Transverse colon (tissue), 4 donors: Measurements from ENCODE around the gene DENND2D. TPM values are rescaled to one million over a fixed set of nuclear protein-coding genes. Genes with fewer than 3 reads are reported as not detected.

ENCODE experiments used
- DNase-seq: peaks from one replicate; pipeline ENCODE4 v3.0.0-alpha.2; 2019
- H3K27ac ChIP-seq, 4 donors: fragments of 200-600 bp; sonication (generic); 2 replicates each; pipeline ENCODE4 v1.5.1; 2016 to 2018; ENCODE audit warnings: inconsistent platforms in 4 of 4
- H3K27me3 ChIP-seq: fragments of 200-600 bp; sonication (generic); 2 replicates; pipeline ENCODE4 v1.5.1; 2017; ENCODE audit warnings: inconsistent platforms
- H3K36me3 ChIP-seq, 4 donors: fragments of 200-600 bp; sonication (generic); 2 replicates each; pipeline ENCODE4 v1.5.1; 2017 to 2019; ENCODE audit warnings: inconsistent platforms in 4 of 4
- H3K4me1 ChIP-seq, 4 donors: fragments of 200-600 bp; sonication (generic); 2 replicates each; pipeline ENCODE4 v1.5.1; 2017 to 2020; ENCODE audit warnings: inconsistent platforms in 4 of 4
- H3K4me3 ChIP-seq, 4 donors: fragments of 200-600 bp; sonication (generic); 1 replicate in 1 of 4; 2 replicates in 3 of 4; pipeline versions ENCODE4 v1.5.1 to v1.6.1; 2017 to 2019; ENCODE audit warnings: inconsistent platforms in 4 of 4
- H3K9me3 ChIP-seq, 2 donors: fragments of 200-600 bp; sonication (generic); 2 replicates each; pipeline ENCODE4 v1.5.1; 2017 to 2019; ENCODE audit warnings: inconsistent platforms in 2 of 2
- EP300 ChIP-seq: sonication (generic); formaldehyde crosslinking; IDR thresholded peaks from one replicate; pipeline ENCODE4 v1.6.1; 2017; ENCODE audit warnings: antibody characterized with exemption, low read depth
- POLR2A ChIP-seq: fragments of 450-650 bp; IDR thresholded peaks from one replicate; pipeline ENCODE4 v1.6.1; 2016; ENCODE audit warnings: antibody characterized with exemption, mild to moderate bottlenecking, moderate library complexity
- POLR2AphosphoS5 ChIP-seq, 3 donors: sonication (generic); formaldehyde crosslinking; IDR thresholded peaks; one replicate each; pipeline ENCODE4 v1.6.1; 2016; ENCODE audit warnings: antibody characterized with exemption in 3 of 3
- WGBS, 2 donors: methylation state at CpG; one replicate each; pipeline ENCODE4 v1.1.5; 2018; ENCODE audit warnings: low coverage in 1 of 2; 5-methylcytosine and 5-hydroxymethylcytosine counted together
- in situ Hi-C, 4 donors: fragments of 200-750 bp; cut with MboI; loops; one replicate each; pipeline versions ENCODE4 v1.15.0 to v1.15.1; 2017; ENCODE audit warnings: low sequenced_read_pairs in 3 of 4, low pct_ligation_motif_present in 1 of 4, low pct_unique_long_range_greater_than_20kb in 1 of 4
- intact Hi-C: fragments of 100-400 bp; cut with DNase I; formaldehyde crosslinking; loops from one replicate; pipeline ENCODE4 v1.15.1; 2023; ENCODE audit warnings: low total_unique reads
- total RNA-seq, 4 donors: library from RNA; depleted of rRNA; stranded (reverse); fragments of >200 nt; gene quantifications; one replicate each; pipeline ENCODE4 v1.1.0, GENCODE V29; 2016
- TF ChIP-seq, protein P1 (sequence below), 5 experiments: fragments of 200-600 bp in 3 of 5; fragments of 450-650 bp in 2 of 5; sonication (generic) in 3 of 5; IDR thresholded peaks; 1 replicate in 2 of 5; 2 replicates in 3 of 5; pipeline ENCODE4 v1.5.1; 2016 to 2017; ENCODE audit warnings: antibody characterized with exemption in 5 of 5, inconsistent platforms in 3 of 5, mild to moderate bottlenecking in 2 of 5, moderate library complexity in 1 of 5

The DENND2D gene
- total RNA-seq, 4 donors from 2014 or later: 43.4 to 61.0 (median 50.7) TPM

DNA sequence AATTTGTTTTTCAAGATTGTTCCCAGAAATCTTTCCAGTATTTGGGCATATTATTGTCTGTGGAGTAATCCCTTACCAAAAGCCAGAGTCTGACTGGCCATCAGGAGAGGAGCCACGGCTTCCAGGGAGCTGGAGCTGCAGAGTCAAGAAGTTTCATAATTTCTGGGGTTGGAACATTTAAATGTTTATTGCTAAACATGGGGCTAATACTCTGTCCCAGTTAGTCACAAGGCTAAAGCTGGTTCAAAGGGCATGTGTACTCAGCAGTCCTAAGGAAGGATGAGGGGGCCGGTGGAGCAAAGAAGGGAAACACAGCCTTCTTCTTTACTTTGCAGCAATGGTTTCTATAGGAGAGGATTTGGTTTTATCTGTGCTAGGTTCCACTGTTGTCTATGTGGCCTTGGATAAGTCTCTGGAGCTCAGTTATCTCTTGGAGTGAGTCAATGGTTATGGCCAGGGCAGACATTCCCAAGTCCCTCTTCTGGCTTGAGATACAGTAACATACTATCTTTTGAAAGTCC lies 9.5 kb downstream of the DENND2D start:
- Histone ChIP-seq H3K27me3 (no peaks in the 10 kb centered on the region), H3K27ac (peak overlapping the region; percentile 23 to 73 (median 70)), H3K36me3 (peaks cover 0 to 32% (median 13%) of the 10 kb centered on the region in 4 donors), H3K9me3 (no peaks in the 10 kb centered on the region), H3K4me1 (peaks cover 9 to 56% (median 33%) of the 10 kb centered on the region in 4 donors), H3K4me3 (no peak overlapping the region)
- in situ Hi-C loops: no loop called here
- no peak for DNase-seq
- intact Hi-C loops: no loop called here
- TF ChIP-seq POLR2AphosphoS5 (IDR thresholded peaks at IDR 0.05) (no peak), POLR2A (no peak), EP300 (no peak)
- TF ChIP-seq, protein P1, sequence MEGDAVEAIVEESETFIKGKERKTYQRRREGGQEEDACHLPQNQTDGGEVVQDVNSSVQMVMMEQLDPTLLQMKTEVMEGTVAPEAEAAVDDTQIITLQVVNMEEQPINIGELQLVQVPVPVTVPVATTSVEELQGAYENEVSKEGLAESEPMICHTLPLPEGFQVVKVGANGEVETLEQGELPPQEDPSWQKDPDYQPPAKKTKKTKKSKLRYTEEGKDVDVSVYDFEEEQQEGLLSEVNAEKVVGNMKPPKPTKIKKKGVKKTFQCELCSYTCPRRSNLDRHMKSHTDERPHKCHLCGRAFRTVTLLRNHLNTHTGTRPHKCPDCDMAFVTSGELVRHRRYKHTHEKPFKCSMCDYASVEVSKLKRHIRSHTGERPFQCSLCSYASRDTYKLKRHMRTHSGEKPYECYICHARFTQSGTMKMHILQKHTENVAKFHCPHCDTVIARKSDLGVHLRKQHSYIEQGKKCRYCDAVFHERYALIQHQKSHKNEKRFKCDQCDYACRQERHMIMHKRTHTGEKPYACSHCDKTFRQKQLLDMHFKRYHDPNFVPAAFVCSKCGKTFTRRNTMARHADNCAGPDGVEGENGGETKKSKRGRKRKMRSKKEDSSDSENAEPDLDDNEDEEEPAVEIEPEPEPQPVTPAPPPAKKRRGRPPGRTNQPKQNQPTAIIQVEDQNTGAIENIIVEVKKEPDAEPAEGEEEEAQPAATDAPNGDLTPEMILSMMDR (IDR thresholded peaks at IDR 0.05): no peak
- WGBS, 2 donors: 55% methylated on average over 2 of the region's 2 CpGs; no CpG with 5 or more reads in 1 of the 2 donors

DNA sequence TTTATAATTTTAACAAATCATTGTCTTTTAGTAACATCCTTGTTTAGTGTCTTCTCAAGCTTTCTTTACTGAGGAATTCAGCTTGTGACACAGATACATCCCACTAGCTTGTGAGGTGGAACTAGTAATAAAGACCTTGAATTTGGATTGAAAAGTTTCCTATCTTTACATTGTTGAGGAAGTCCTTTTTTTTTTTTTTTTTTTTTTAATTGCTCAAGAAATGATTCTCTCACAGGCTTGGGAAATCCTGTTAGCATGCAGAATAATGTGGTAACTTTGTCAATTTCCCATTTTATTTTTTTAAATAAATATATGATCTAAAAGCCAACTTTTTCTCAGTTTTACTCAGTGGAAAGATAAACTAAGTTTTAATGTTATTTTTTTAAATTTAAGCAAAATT lies 15.8 kb downstream of the DENND2D start:
- no peak for DNase-seq
- Histone ChIP-seq H3K4me1 (peaks cover 0 to 32% (median 5%) of the 10 kb centered on the region in 4 donors), H3K27ac (no peak overlapping the region), H3K9me3 (no peaks in the 10 kb centered on the region), H3K27me3 (no peaks in the 10 kb centered on the region), H3K36me3 (peaks cover 0 to 54% (median 21%) of the 10 kb centered on the region in 4 donors), H3K4me3 (no peak overlapping the region)
- TF ChIP-seq EP300: no peak
- TF ChIP-seq POLR2A: no peak
- TF ChIP-seq POLR2AphosphoS5 (IDR thresholded peaks at IDR 0.05): no peak
- TF ChIP-seq, protein P1 (IDR thresholded peaks at IDR 0.05): no peak
- intact Hi-C loops (no loop called here), in situ Hi-C loops (no loop called here)

DNA sequence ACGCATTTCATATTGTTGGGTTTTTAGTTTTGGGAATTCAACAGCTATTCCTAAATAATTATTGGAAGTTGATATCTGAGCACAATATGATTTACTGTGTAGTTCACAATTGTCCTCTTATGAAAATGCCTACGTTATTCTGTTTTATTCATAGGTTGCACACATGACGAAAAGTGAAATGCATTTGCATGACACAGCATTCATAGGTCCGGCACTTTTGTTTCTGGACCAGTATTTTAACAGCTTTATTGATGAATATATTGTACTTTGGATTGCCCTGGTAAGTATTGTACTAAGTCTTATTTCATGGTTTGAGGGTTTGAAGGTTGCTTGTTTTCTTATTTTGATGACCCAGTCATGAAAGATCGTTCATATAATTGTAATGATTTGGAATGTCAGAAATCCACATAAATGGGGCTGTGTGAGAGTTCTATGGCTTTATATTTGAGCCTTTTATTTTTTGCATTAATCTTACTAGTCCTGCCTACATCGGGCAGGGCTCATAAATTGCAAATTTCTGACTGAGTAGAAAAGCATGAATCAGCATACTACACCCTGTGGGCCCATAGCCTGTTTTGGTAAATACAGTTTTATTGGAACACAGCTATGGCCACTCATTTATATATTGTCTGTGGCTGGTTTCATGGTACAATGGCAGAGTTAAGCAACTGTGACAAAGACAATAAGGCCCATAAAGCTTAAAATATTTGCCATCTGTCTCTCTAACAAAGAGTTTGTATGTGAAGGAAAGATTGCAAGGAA lies 17.0 kb downstream of the DENND2D start:
- peaks cover 0 to 47% (median 16%) of the 10 kb centered on the region in 4 donors for H3K36me3 ChIP-seq
- TF ChIP-seq POLR2AphosphoS5 (IDR thresholded peaks at IDR 0.05): no peak
- TF ChIP-seq POLR2A: peak; percentile 5
- no peaks in the 10 kb centered on the region for H3K9me3 ChIP-seq
- intact Hi-C loops: no loop called here
- H3K4me1 ChIP-seq: peaks cover 0 to 32% (median 5%) of the 10 kb centered on the region in 4 donors
- H3K4me3 ChIP-seq: no peak overlapping the region
- in situ Hi-C loops: no loop called here
- no peak for DNase-seq
- WGBS, 2 donors: 77 to 82% methylated on average over 6 of the region's 6 CpGs
- no peak overlapping the region for H3K27ac ChIP-seq
- H3K27me3 ChIP-seq: no peaks in the 10 kb centered on the region

DNA sequence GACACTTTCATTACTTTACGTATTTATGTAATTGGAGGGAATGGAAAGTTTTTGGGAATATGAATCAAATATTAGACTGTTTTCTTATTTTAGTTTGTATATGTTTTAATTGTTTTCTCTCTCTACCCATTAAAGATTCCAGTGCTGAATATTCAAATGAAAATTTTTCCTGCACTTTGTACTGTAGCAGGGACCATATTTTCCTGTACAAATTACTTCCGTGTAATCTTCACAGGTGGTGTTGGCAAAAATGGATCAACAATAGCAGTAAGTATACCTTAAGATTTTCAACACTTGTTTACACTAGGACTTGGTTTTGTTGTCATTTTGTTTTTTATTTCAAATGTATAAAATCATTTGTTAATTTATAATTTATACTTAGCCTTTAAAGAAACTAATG lies 18.4 kb downstream of the DENND2D start:
- in situ Hi-C loops (no loop called here), intact Hi-C loops (no loop called here)
- WGBS, 2 donors: 78% methylated on average over 2 of the region's 2 CpGs
- peak overlapping the region in 2 of 4 donors; percentile 13 to 14 for H3K27ac ChIP-seq
- peaks cover 0 to 35% (median 14%) of the 10 kb centered on the region in 4 donors for H3K36me3 ChIP-seq
- no peaks in the 10 kb centered on the region for H3K27me3 ChIP-seq
- TF ChIP-seq, protein P1 (IDR thresholded peaks at IDR 0.05): no peak
- TF ChIP-seq EP300 (no peak), POLR2A (no peak), POLR2AphosphoS5 (IDR thresholded peaks at IDR 0.05) (no peak)
- DNase-seq: no peak
- peaks cover 0 to 32% (median 5%) of the 10 kb centered on the region in 4 donors for H3K4me1 ChIP-seq
- no peaks in the 10 kb centered on the region for H3K9me3 ChIP-seq
- H3K4me3 ChIP-seq: no peak overlapping the region
